C4-2B (cell line): ENCODE results near the gene EDIL3.

Experiments
- CTCF ChIP-seq: fragments of 450-650 bp; conservative IDR thresholded peaks from 2 replicates; pipeline ENCODE4 v1.5.1; 2017; ENCODE audit warnings: mild to moderate bottlenecking
- ZFX ChIP-seq: fragments of 450-650 bp; IDR thresholded peaks from 2 replicates; pipeline ENCODE4 v1.6.1; 2017

GRCh38 chr5:84017523-84018172 is 367.0 kb downstream of the EDIL3 start:
- TF ChIP-seq CTCF (no peak), ZFX (no peak)
